ENCODE data around the gene CTNNA2. TPM values are rescaled to one million over a fixed set of nuclear protein-coding genes. Genes with fewer than 3 reads are reported as not detected.

Gene CTNNA2
- total and polyA plus RNA-seq, 9 of the 15 experiments (the other 6 are each of a cell fraction or from before 2014, with no cell fraction given) = 0.03 to 0.40 (median 0.15) TPM

DNA sequence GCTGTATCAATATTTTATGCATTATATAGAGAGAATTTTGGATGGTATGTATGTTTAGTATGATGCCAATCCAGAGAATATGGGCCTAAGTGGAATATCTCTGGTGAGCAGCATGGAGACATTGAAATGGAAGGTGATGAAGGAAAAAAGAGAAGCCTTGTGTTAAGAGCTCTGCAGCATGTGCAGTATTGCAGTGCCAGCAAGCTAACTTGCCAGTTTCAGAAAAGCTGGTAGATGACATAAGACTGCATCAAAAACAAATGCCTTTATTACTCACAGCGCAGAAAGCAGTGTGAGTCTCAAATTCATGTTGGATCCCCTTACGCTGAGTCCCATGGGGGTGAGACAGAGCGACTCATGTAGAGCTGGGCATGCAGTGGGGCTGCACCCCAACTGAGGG, 280.2 kb downstream of the CTNNA2 start (continued):
- TF ChIP-seq DMBX1 (CRISPR knock-in tag; IDR thresholded peaks at IDR 0.05; ENCODE audit: borderline replicate concordance) = no peak
- no peak for TF ChIP-seq HMG20B (CRISPR knock-in tag; IDR thresholded peaks at IDR 0.05)
- no peak for TF ChIP-seq ZNF311 (CRISPR knock-in tag; IDR thresholded peaks at IDR 0.05)
- TF ChIP-seq RHOXF2B (CRISPR knock-in tag; conservative IDR thresholded peaks at IDR 0.05) = no peak
- no peak for TF ChIP-seq DDX20 (tag; IDR thresholded peaks at IDR 0.05; ENCODE audit: low read depth)
- TF ChIP-seq, protein P1, sequence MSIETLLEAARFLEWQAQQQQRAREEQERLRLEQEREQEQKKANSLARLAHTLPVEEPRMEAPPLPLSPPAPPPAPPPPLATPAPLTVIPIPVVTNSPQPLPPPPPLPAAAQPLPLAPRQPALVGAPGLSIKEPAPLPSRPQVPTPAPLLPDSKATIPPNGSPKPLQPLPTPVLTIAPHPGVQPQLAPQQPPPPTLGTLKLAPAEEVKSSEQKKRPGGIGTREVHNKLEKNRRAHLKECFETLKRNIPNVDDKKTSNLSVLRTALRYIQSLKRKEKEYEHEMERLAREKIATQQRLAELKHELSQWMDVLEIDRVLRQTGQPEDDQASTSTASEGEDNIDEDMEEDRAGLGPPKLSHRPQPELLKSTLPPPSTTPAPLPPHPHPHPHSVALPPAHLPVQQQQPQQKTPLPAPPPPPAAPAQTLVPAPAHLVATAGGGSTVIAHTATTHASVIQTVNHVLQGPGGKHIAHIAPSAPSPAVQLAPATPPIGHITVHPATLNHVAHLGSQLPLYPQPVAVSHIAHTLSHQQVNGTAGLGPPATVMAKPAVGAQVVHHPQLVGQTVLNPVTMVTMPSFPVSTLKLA (conservative IDR thresholded peaks at IDR 0.05) = no peak

- ChIA-PET CTCF (ENCODE audit: low intra/inter-chr PET ratio) (no interaction called here), POLR2A (no interaction called here)
- in situ Hi-C loops (cut with MboI) = no loop called here
- Histone ChIP-seq H3K4me1 (replicated peaks in 1 of 2; ENCODE audit: control insufficient read depth in 2 of 2, insufficient read depth in 2 of 2, low read length in 2 of 2) (no peaks in the 10 kb centered on the region), H3K27ac (ENCODE audit: extremely low read depth, low read depth, low read length) (no peak overlapping the region), H3K79me2 (ENCODE audit: control insufficient read depth, insufficient read depth, low read length) (no peaks in the 10 kb centered on the region), H3K36me3 (ENCODE audit: control insufficient read depth, insufficient read depth, low read length) (no peaks in the 10 kb centered on the region), H4K20me1 (replicated peaks; ENCODE audit: control insufficient read depth, insufficient read depth, low read length) (no peaks in the 10 kb centered on the region), H3K4me2 (ENCODE audit: insufficient read depth, low read length) (no peak overlapping the region), H3K27me3 (ENCODE audit: control insufficient read depth in 2 of 2, insufficient read depth in 2 of 2, low read length in 2 of 2) (no peaks in the 10 kb centered on the region), H2AFZ (ENCODE audit: low read depth, low read length) (no peak overlapping the region), H3K9ac (ENCODE audit: insufficient read depth in 1 of 2, low read depth in 2 of 2, low read length in 2 of 2) (no peak overlapping the region), H3K9me1 (ENCODE audit: control insufficient read depth, insufficient read depth, low read length) (no peaks in the 10 kb centered on the region), H3K4me3 (no peak overlapping the region), H3K9me3 (replicated peaks; ENCODE audit: control insufficient read depth, insufficient read depth, low read depth, low read length) (peaks cover 1% of the 10 kb centered on the region; the same call in 1 of the 2 replicates)
- intact Hi-C loops (cut with micrococcal nuclease) = no loop called here
- DNase-seq (ENCODE audit: extremely low read depth in 1 of 4, low spot score in 3 of 4) = no peak
- 0% methylated on average over 2 of the region's 2 CpGs for WGBS (ENCODE audit: insufficient coverage, low coverage, missing lambda C conversion rate)
- FAIRE-seq = no peak
- BruUV-seq (replicated peaks) = no TSS peak
- no peak for ATAC-seq
- TF ChIP-seq MED1 (CRISPR knock-in tag; IDR thresholded peaks at IDR 0.05; ENCODE audit: borderline replicate concordance) (no peak), RUNX1 (IDR thresholded peaks at IDR 0.05; ENCODE audit: low read depth) (no peak), ZNF133 (CRISPR knock-in tag; IDR thresholded peaks at IDR 0.05) (no peak), HNRNPK (IDR thresholded peaks at IDR 0.05; ENCODE audit: low read depth, low read length, poor library complexity, severe bottlenecking) (no peak), ZC3H8 (IDR thresholded peaks at IDR 0.05) (no peak), EP400 (IDR thresholded peaks at IDR 0.05) (no peak), LEF1 (IDR thresholded peaks at IDR 0.05) (no peak), TOE1 (IDR thresholded peaks at IDR 0.05; ENCODE audit: borderline replicate concordance) (no peak), TOE1 (CRISPR knock-in tag; IDR thresholded peaks at IDR 0.05; ENCODE audit: borderline replicate concordance, low read depth) (no peak)
- TF ChIP-seq, protein P2, sequence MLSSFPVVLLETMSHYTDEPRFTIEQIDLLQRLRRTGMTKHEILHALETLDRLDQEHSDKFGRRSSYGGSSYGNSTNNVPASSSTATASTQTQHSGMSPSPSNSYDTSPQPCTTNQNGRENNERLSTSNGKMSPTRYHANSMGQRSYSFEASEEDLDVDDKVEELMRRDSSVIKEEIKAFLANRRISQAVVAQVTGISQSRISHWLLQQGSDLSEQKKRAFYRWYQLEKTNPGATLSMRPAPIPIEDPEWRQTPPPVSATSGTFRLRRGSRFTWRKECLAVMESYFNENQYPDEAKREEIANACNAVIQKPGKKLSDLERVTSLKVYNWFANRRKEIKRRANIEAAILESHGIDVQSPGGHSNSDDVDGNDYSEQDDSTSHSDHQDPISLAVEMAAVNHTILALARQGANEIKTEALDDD (IDR thresholded peaks at IDR 0.05) = no peak
- TF ChIP-seq, protein P3, sequence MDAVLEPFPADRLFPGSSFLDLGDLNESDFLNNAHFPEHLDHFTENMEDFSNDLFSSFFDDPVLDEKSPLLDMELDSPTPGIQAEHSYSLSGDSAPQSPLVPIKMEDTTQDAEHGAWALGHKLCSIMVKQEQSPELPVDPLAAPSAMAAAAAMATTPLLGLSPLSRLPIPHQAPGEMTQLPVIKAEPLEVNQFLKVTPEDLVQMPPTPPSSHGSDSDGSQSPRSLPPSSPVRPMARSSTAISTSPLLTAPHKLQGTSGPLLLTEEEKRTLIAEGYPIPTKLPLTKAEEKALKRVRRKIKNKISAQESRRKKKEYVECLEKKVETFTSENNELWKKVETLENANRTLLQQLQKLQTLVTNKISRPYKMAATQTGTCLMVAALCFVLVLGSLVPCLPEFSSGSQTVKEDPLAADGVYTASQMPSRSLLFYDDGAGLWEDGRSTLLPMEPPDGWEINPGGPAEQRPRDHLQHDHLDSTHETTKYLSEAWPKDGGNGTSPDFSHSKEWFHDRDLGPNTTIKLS (IDR thresholded peaks at IDR 0.05; ENCODE audit: borderline replicate concordance, low read depth) = no peak
- TF ChIP-seq, protein P4, sequence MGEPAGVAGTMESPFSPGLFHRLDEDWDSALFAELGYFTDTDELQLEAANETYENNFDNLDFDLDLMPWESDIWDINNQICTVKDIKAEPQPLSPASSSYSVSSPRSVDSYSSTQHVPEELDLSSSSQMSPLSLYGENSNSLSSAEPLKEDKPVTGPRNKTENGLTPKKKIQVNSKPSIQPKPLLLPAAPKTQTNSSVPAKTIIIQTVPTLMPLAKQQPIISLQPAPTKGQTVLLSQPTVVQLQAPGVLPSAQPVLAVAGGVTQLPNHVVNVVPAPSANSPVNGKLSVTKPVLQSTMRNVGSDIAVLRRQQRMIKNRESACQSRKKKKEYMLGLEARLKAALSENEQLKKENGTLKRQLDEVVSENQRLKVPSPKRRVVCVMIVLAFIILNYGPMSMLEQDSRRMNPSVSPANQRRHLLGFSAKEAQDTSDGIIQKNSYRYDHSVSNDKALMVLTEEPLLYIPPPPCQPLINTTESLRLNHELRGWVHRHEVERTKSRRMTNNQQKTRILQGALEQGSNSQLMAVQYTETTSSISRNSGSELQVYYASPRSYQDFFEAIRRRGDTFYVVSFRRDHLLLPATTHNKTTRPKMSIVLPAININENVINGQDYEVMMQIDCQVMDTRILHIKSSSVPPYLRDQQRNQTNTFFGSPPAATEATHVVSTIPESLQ (CRISPR knock-in tag; IDR thresholded peaks at IDR 0.05) = no peak
Observed at GRCh38 chr2:79796641-79797040, 283.8 kb downstream of the CTNNA2 start.

All from K562 (cell line).